HepG2 (cell line): Measurements from ENCODE around the gene THOC5. TPM values are rescaled to one million over a fixed set of nuclear protein-coding genes. Genes with fewer than 3 reads are reported as not detected.

Experiments
- ATF2 ChIP-seq: sonication (generic); formaldehyde crosslinking; IDR thresholded peaks from 2 replicates; pipeline ENCODE4 v1.4.0; 2020; ENCODE audit warnings: missing genetic modification reagents
- BCL6 ChIP-seq: IDR thresholded peaks from 2 replicates; pipeline ENCODE4 v1.6.1; 2016; ENCODE audit warnings: missing genetic modification reagents, missing compliant biosample characterization
- CEBPG ChIP-seq: IDR thresholded peaks from 2 replicates; pipeline ENCODE4 v1.6.1; 2016
- ELK4 ChIP-seq: sonication (generic); formaldehyde crosslinking; IDR thresholded peaks from 2 replicates; pipeline ENCODE4 v1.9.0; 2021; ENCODE audit warnings: missing genetic modification reagents, borderline replicate concordance
- ETV5 ChIP-seq: IDR thresholded peaks from 2 replicates; pipeline ENCODE4 v1.6.1; 2018; ENCODE audit warnings: missing biosample characterization, missing genetic modification reagents, inconsistent platforms, borderline replicate concordance
- FOXC1 ChIP-seq: sonication (generic); formaldehyde crosslinking; IDR thresholded peaks from 2 replicates; pipeline ENCODE4 v1.8.0; 2022; ENCODE audit warnings: mild to moderate bottlenecking, missing genetic modification reagents, borderline replicate concordance
- FOXP1 ChIP-seq, 2 experiments: fragments of 450-650 bp in 1 of 2; IDR thresholded peaks; 2 replicates each; pipeline ENCODE4 v1.6.1; 2017 to 2018; ENCODE audit warnings: antibody characterized with exemption in 1 of 2
- KAT7 ChIP-seq: IDR thresholded peaks from 2 replicates; pipeline ENCODE4 v1.6.1; 2018; ENCODE audit warnings: borderline replicate concordance, missing compliant biosample characterization
- KDM6A ChIP-seq: IDR thresholded peaks from 2 replicates; pipeline ENCODE4 v1.6.1; 2016; ENCODE audit warnings: low read depth
- RBFOX2 ChIP-seq: fragments of 200-400 bp; formaldehyde crosslinking; IDR thresholded peaks from 2 replicates; pipeline ENCODE4 v1.6.1; 2017; ENCODE audit warnings: low read depth, mild to moderate bottlenecking, low read length
- RERE ChIP-seq: IDR thresholded peaks from 2 replicates; pipeline ENCODE4 v1.6.1; 2016; ENCODE audit warnings: low read depth, missing genetic modification reagents, missing compliant biosample characterization
- RXRB ChIP-seq: IDR thresholded peaks from 2 replicates; pipeline ENCODE4 v1.6.1; 2016; ENCODE audit warnings: borderline replicate concordance, missing genetic modification reagents, missing compliant biosample characterization
- SAP130 ChIP-seq: IDR thresholded peaks from 2 replicates; pipeline ENCODE4 v1.6.1; 2016; ENCODE audit warnings: low read depth
- TOPORS ChIP-seq: sonication (generic); formaldehyde crosslinking; IDR thresholded peaks from 2 replicates; pipeline ENCODE4 v1.8.0; 2023; ENCODE audit warnings: mild to moderate bottlenecking, missing genetic modification reagents
- ZBTB7B ChIP-seq: sonication (generic); formaldehyde crosslinking; IDR thresholded peaks from 2 replicates; pipeline ENCODE4 v1.4.0; 2020; ENCODE audit warnings: missing genetic modification reagents
- ZNF263 ChIP-seq: sonication (generic); formaldehyde crosslinking; IDR thresholded peaks from 2 replicates; pipeline ENCODE4 v1.4.0; 2020; ENCODE audit warnings: missing genetic modification reagents
- ZNF292 ChIP-seq: sonication (generic); formaldehyde crosslinking; IDR thresholded peaks from 2 replicates; pipeline ENCODE4 v1.8.1; 2022; ENCODE audit warnings: mild to moderate bottlenecking, low read depth, missing genetic modification reagents, borderline replicate concordance
- ZNF431 ChIP-seq: sonication (generic); formaldehyde crosslinking; IDR thresholded peaks from 2 replicates; pipeline ENCODE4 v1.9.0; 2022; ENCODE audit warnings: missing genetic modification reagents, low read depth, mild to moderate bottlenecking, borderline replicate concordance
- ZNF562 ChIP-seq: sonication (generic); formaldehyde crosslinking; IDR thresholded peaks from 2 replicates; pipeline ENCODE4 v1.8.0; 2022; ENCODE audit warnings: missing genetic modification reagents, borderline replicate concordance
- ZNF580 ChIP-seq: IDR thresholded peaks from 2 replicates; pipeline ENCODE4 v1.6.1; 2016; ENCODE audit warnings: low read depth, borderline replicate concordance
- ZNF788 ChIP-seq: sonication (generic); formaldehyde crosslinking; IDR thresholded peaks from 2 replicates; pipeline ENCODE4 v1.5.0; 2020; ENCODE audit warnings: mild to moderate bottlenecking, missing genetic modification reagents, borderline replicate concordance
- polyA plus RNA-seq, 8 experiments: library from polyadenylated mRNA; depleted of rRNA in 3 of 8; stranded (reverse) in 7 of 8; unstranded in 1 of 8; fragments of >200 nt; fragmentation: Illumina TruSeq in 4 of 8; extraction: Trizol in 4 of 8; gene quantifications; 2 replicates each; pipeline versions ENCODE4 v1.2.1 to v1.2.3, GENCODE V29; 2011 to 2016; ENCODE audit warnings: low read depth in 4 of 8, missing spikeins in 1 of 8, mixed read lengths in 1 of 8; ENCODE audit not compliant: insufficient read depth in 1 of 8
- total RNA-seq, 5 experiments: library from RNA; depleted of rRNA; stranded (reverse); fragments of >200 nt; fragmentation: Illumina TruSeq; extraction: Trizol; gene quantifications; 2 replicates each; pipeline ENCODE4 v1.2.3, GENCODE V29; 2016; ENCODE audit warnings: low read depth in 1 of 5

THOC5 gene
- total and polyA plus RNA-seq, 2 of the 13 experiments (the other 11 are each of a cell fraction or from before 2014, with no cell fraction given) = 45.8 to 46.7 TPM

- TF ChIP-seq ZNF788 (CRISPR knock-in tag) = peak; percentile 65; the same call in 1 of the 2 replicates
- TF ChIP-seq ETV5 (CRISPR knock-in tag) = peak; percentile 36; the same call in 1 of the 2 replicates
- 0 out of 2 replicates have a peak, but pooled peaks have one; percentile 42 for TF ChIP-seq CEBPG
- TF ChIP-seq ELK4 (CRISPR knock-in tag) = no peak
- peak; percentile 55; the same call in 1 of the 2 replicates for TF ChIP-seq ATF2 (CRISPR knock-in tag)
- TF ChIP-seq SAP130 (CRISPR knock-in tag) = 0 out of 2 replicates have a peak, but pooled peaks have one; percentile 41
- TF ChIP-seq ZNF562 (CRISPR knock-in tag) = no peak
- 0 out of 2 replicates have a peak, but pooled peaks have one; percentile 32 for TF ChIP-seq RBFOX2
- TF ChIP-seq ZNF263 (CRISPR knock-in tag) = peak; percentile 90
- TF ChIP-seq KDM6A (CRISPR knock-in tag) = peak; percentile 76
- 0 out of 2 replicates have a peak, but pooled peaks have one; percentile 60 for TF ChIP-seq FOXC1 (CRISPR knock-in tag)
- peak; percentile 11; the same call in 1 of the 2 replicates for TF ChIP-seq TOPORS (CRISPR knock-in tag)
- TF ChIP-seq ZNF292 (CRISPR knock-in tag) = 0 out of 2 replicates have a peak, but pooled peaks have one; percentile 29
- TF ChIP-seq KAT7 (CRISPR knock-in tag) = peak; percentile 41; the same call in 1 of the 2 replicates
- 0 out of 2 replicates have a peak, but pooled peaks have one; percentile 20 for TF ChIP-seq RERE (CRISPR knock-in tag)
- TF ChIP-seq ZBTB7B (CRISPR knock-in tag) = peak; percentile 55; the same call in 1 of the 2 replicates
- peak; percentile 81 for TF ChIP-seq RXRB
- no peak for TF ChIP-seq ZNF431
- 0 out of 2 replicates have a peak, but pooled peaks have one; percentile 33 for TF ChIP-seq ZNF580 (CRISPR knock-in tag)
- TF ChIP-seq BCL6 (CRISPR knock-in tag) = peak; percentile 54; the same call in 1 of the 2 replicates
- TF ChIP-seq FOXP1 (IDR thresholded peaks at IDR 0.05) = no peak
- TF ChIP-seq FOXP1 (CRISPR knock-in tag; IDR thresholded peaks at IDR 0.05) = peak; percentile 20; the same call in 1 of the 2 replicates
Measured at GRCh38 chr22:29569011-29569678, 15.6 kb upstream of the THOC5 start (continued).
